A549 treated with RU486 at 1 μM for 4 hours (cell line): ENCODE data around the gene GMNC. TPM values are rescaled to one million over a fixed set of nuclear protein-coding genes. Genes with fewer than 3 reads are reported as not detected.

Experiments used
- total RNA-seq: library from RNA; stranded (reverse); fragments of 200-300 nt; extraction: Qiagen RNA extraction; gene quantifications from 5 replicates; pipeline ENCODE4 v1.2.3, GENCODE V29; 2022; ENCODE audit warnings: low read depth

The GMNC gene, protein sequence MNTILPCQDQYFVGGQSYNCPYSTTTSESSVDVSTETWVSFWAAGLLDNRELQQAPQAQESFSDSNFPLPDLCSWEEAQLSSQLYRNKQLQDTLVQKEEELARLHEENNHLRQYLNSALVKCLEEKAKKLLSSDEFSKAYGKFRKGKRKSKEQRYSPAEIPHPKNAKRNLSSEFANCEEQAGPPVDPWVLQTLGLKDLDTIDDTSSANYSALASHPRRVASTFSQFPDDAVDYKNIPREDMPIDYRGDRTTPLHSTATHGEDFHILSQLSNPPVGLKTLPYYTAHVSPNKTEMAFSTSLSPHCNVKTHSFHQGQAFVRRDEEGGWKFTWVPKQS
- total RNA-seq, result not detected in 5 replicates

DNA sequence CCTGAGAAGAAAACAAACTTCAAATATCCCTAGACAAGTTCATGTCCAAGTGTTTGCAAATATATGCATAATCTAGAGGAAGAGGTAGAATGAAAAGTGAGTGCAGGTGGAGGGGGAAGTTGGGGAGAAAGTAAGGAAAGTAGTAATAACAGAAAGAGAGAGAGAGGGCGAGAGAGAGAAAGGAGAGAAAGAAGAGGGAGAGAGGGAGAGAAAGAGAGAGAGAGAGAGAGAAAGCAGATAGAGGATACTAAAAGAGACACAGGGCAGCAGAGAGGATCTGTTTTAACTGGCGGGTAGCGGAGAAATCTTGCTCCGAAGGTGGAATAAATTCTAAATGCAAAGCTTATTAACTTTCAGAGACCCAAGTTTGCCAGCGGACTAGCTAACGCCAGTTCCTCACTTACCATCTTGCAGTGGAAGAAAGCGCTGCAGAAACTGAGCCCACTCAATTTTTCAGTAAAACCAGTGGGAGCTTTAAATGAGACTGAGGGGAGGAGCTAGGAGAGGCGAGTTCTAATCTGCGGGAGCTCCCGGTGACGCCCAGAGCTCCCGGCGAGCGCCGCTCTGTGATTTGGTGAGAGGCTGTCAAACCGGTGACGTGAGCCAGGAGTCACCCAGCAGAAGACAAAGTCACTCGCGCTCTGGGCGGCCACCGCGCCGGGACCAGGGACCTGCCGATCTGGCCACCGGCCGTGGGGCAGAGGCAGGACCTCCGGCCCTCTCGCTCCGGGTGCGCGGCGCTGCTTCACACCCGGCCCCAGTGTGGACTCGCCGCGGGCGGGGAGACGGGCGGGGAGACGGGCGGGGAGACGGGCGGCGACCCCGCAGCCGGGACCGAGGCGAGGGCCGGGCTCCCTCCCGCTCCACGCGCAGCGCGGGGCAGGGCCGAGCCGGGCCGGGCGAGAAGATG is at the start of gene GMNC:
Gene GMNC, minus strand, starts transcription at position 486 of the 910 bp plus-strand sequence. Its CDS starts 79 bp downstream, at position 407.

